Peyer's patch (tissue), 4 donors: ENCODE measurements around the gene TSPYL1. TPM values are rescaled to one million over a fixed set of nuclear protein-coding genes. Genes with fewer than 3 reads are reported as not detected.
"Not testable (repeated sequence)": the region's sequence is repeated elsewhere in the genome, so short reads cannot be mapped to it uniquely, and the experiment has no call there.

Experiments
- DNase-seq, 3 donors: peaks; one replicate each; pipeline ENCODE4 v3.0.0-alpha.2; 2017 to 2019
- H3K27ac ChIP-seq, 4 donors: fragments of 200-600 bp; sonication (generic); one replicate each; pipeline ENCODE4 v1.5.1; 2016 to 2019
- H3K27me3 ChIP-seq, 2 donors: fragments of 200-600 bp; sonication (generic); one replicate each; pipeline ENCODE4 v1.5.1; 2019
- H3K36me3 ChIP-seq, 3 donors: fragments of 200-600 bp; sonication (generic); one replicate each; pipeline ENCODE4 v1.5.1; 2016 to 2019
- H3K4me1 ChIP-seq, 4 donors: fragments of 200-600 bp; sonication (generic); one replicate each; pipeline ENCODE4 v1.5.1; 2016 to 2019
- H3K4me3 ChIP-seq, 4 donors: fragments of 200-600 bp; sonication (generic); 1 replicate in 3 of 4; 2 replicates in 1 of 4; pipeline ENCODE4 v1.5.1; 2016 to 2019; ENCODE audit warnings: mild to moderate bottlenecking in 1 of 4
- H3K9me3 ChIP-seq, 4 donors: fragments of 200-600 bp; sonication (generic); one replicate each; pipeline ENCODE4 v1.5.1; 2016 to 2019; ENCODE audit warnings: mild to moderate bottlenecking in 1 of 4
- POLR2A ChIP-seq, 2 donors: fragments of 450-650 bp; IDR thresholded peaks; one replicate each; pipeline ENCODE4 v1.5.1; 2017; ENCODE audit warnings: antibody characterized with exemption in 2 of 2, mild to moderate bottlenecking in 2 of 2, moderate library complexity in 2 of 2
- total RNA-seq, 4 donors: library from RNA; depleted of rRNA; stranded (reverse); fragments of >200 nt; gene quantifications; one replicate each; pipeline ENCODE4 v1.1.0, GENCODE V29; 2016
- TF ChIP-seq, protein P1 (sequence below), 6 experiments: fragments of 450-650 bp in 4 of 6; fragments of 200-600 bp in 2 of 6; sonication (generic) in 1 of 6; IDR thresholded peaks; one replicate each; pipeline ENCODE4 v1.5.1; 2017 to 2019; ENCODE audit warnings: antibody characterized with exemption in 6 of 6, mild to moderate bottlenecking in 3 of 6, moderate library complexity in 1 of 6

Gene TSPYL1
- total RNA-seq, 4 donors from 2014 or later = 33.0 to 49.6 (median 42.3) TPM

DNA sequence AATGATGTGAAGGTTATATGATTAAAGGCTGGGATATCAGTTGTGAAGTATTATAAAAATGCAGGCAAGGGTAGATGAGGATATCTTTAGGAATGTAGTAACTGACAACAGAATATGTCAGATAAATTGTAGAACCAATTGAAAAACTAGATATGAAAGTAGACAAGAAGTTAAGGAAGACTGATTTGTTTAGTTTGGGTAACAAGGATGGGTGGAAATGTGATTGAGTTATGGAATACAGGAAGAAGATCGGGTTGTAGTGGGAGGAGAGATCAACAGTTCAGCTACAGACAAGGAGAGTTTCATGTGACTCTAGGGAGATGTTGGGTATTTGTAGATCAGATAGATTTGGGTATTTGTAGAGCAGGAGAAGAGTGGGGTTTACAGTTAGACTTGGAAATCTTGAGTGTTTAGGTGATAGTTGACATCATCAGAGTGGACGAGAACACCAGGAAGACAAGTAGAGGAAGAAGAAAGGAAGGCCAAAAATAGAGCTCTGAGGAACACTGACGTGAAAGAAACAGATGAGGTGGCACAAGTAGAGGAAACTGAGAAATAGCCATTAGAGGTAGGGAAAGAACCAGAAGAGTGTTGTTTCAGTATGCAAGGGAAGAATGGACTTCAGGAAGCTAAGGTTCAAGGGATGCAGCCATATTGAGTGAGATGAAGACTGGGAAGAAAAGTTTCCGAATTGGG is 12.1 kb upstream of the TSPYL1 start:
- H3K9me3 ChIP-seq = no peaks in the 10 kb centered on the region
- no peak for DNase-seq
- TF ChIP-seq, protein P1, sequence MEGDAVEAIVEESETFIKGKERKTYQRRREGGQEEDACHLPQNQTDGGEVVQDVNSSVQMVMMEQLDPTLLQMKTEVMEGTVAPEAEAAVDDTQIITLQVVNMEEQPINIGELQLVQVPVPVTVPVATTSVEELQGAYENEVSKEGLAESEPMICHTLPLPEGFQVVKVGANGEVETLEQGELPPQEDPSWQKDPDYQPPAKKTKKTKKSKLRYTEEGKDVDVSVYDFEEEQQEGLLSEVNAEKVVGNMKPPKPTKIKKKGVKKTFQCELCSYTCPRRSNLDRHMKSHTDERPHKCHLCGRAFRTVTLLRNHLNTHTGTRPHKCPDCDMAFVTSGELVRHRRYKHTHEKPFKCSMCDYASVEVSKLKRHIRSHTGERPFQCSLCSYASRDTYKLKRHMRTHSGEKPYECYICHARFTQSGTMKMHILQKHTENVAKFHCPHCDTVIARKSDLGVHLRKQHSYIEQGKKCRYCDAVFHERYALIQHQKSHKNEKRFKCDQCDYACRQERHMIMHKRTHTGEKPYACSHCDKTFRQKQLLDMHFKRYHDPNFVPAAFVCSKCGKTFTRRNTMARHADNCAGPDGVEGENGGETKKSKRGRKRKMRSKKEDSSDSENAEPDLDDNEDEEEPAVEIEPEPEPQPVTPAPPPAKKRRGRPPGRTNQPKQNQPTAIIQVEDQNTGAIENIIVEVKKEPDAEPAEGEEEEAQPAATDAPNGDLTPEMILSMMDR (IDR thresholded peaks at IDR 0.05) = no peak
- TF ChIP-seq POLR2A (IDR thresholded peaks at IDR 0.05) = no peak

DNA sequence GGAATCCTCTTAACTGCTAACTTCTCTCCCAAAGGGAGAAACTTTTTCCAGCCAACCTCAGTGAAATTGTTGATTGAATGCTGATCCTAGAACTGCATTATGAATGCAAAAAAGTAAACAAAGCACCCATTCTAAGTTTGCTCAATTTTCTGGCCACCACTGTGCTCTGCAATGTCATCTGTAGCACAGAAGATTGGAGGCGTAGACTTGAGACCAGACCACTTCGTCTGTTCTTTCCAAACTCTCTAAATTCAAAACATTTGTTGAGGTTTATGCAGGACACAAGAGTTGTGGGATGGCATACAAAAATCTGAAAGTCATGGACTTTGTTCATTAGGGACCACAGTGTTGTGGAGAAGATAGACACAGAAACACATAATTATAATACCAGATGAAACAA is 11.1 kb upstream of the TSPYL1 start:
- no peak overlapping the region for H3K4me3 ChIP-seq
- no peaks in the 10 kb centered on the region for H3K4me1 ChIP-seq
- no peak for DNase-seq
- no peak for TF ChIP-seq POLR2A (IDR thresholded peaks at IDR 0.05)
- TF ChIP-seq, protein P1 (IDR thresholded peaks at IDR 0.05) = no peak
- peaks cover 0 to 5% of the 10 kb centered on the region in 2 donors for H3K27me3 ChIP-seq
- H3K36me3 ChIP-seq = no peaks in the 10 kb centered on the region
- no peaks in the 10 kb centered on the region for H3K9me3 ChIP-seq
- no peak overlapping the region for H3K27ac ChIP-seq

More for the DNA sequence above, 12.1 kb upstream of the TSPYL1 start:
- H3K27me3 ChIP-seq = peaks cover 0 to 5% of the 10 kb centered on the region in 2 donors
- no peak overlapping the region for H3K4me3 ChIP-seq
- H3K36me3 ChIP-seq = no peaks in the 10 kb centered on the region
- no peak overlapping the region for H3K27ac ChIP-seq
- H3K4me1 ChIP-seq = no peaks in the 10 kb centered on the region

DNA sequence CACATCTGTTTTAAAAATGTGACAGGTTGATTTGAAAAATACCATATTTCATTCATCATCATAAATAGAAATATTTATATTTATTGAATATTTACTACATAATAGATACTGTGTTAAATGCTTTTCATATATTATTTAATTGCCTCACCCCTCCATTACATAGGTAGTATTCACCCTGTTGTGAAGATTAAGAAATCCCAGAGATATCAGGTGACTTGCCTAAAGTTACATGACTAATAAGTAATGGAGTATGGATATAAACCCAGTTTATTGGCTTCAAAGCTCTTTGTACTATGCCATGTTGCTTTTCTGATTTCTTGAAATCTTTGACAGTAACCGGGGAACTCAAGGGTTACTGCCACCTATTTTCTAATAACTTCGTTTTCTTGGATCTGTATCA is 10.1 kb upstream of the TSPYL1 start:
- DNase-seq = no peak
- TF ChIP-seq, protein P1 (IDR thresholded peaks at IDR 0.05) = no peak
- TF ChIP-seq POLR2A (IDR thresholded peaks at IDR 0.05) = no peak
- H3K4me3 ChIP-seq = no peak overlapping the region
- H3K4me1 ChIP-seq = no peaks in the 10 kb centered on the region
- H3K27me3 ChIP-seq = peaks cover 0 to 5% of the 10 kb centered on the region in 2 donors
- H3K27ac ChIP-seq = no peak overlapping the region
- H3K9me3 ChIP-seq = no peaks in the 10 kb centered on the region
- no peaks in the 10 kb centered on the region for H3K36me3 ChIP-seq

DNA sequence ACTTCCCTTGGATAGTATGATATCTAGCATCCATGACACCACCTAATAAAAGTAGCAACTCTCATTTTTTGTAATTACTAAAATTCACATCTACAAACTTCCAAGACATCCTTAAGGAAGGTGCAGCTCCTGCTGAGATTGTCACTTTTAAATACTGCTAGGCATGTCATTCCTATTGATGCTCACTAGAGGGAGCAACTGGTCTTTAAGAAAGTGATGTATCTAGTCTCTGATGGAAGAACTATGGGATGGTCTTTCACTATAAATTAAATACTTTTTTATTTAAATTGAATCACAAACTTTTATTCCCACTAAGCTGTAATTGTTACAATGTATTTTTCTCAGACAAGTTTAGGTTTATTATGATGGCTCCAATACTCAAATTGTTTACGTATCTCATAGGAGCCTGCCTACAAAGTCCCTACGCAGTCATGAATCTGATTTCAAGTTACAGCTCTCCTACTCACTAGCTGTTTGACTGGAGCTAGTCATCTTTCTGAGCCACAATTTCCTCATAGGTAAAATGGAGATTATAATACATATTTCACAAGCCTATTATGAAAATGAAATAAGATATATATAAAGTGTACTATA is 8.1 kb upstream of the TSPYL1 start:
- Histone ChIP-seq H3K27ac (no peak overlapping the region), H3K27me3 (peaks cover 0 to 5% of the 10 kb centered on the region in 2 donors), H3K4me1 (no peaks in the 10 kb centered on the region), H3K36me3 (no peaks in the 10 kb centered on the region), H3K4me3 (no peak overlapping the region), H3K9me3 (no peaks in the 10 kb centered on the region)
- TF ChIP-seq, protein P1 (IDR thresholded peaks at IDR 0.05) = peak; percentile 66 to 92 (median 90)
- TF ChIP-seq POLR2A (IDR thresholded peaks at IDR 0.05) = no peak
- no peak for DNase-seq

DNA sequence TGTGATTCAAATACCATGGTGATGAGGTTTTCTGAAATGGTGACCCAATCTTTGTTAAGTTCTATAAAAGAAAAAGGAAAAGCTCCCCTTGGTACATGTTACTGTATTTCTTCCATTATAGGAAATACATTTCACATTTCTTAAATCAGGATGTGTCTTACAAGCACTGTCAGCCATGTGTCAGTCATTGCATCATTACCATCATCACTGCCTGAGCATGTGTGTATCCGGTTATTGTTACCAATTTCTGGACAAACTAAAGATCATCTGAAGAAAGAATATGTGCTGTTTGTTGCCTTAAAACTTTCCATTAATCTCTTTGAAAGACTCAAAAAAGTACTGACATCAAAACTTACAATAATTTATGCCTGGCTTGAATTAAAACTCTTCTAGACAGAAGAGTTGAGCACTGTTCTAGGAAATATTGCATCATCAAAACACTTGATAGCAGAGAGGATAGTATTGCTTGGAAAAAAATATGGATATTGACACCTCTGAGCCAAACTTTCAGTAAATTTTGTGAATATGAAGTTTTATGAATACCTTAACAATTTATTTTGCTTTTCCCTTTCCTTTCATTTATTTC is 7.1 kb upstream of the TSPYL1 start:
- H3K27ac ChIP-seq = no peak overlapping the region
- no peaks in the 10 kb centered on the region for H3K4me1 ChIP-seq
- H3K27me3 ChIP-seq = peaks cover 0 to 5% of the 10 kb centered on the region in 2 donors
- no peaks in the 10 kb centered on the region for H3K36me3 ChIP-seq
- H3K4me3 ChIP-seq = no peak overlapping the region
- DNase-seq = no peak
- TF ChIP-seq, protein P1 (IDR thresholded peaks at IDR 0.05) = no peak
- TF ChIP-seq POLR2A (IDR thresholded peaks at IDR 0.05) = no peak
- no peaks in the 10 kb centered on the region for H3K9me3 ChIP-seq

DNA sequence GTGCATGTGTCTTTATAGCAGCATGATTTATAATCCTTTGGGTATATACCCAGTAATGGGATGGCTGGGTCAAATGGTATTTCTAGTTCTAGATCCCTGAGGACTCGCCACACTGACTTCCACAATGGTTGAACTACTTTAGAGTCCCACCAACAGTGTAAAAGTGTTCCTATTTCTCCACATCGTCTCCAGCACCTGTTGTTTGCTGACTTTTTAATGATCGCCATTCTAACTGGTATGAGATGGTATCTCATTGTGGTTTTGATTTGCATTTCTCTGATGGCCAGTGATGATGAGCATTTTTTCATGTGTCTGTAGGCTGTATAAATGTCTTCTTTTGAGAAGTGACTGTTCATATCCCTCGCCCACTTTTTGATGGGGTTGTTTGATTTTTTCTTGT is 5.3 kb upstream of the TSPYL1 start:
- not testable (repeated sequence) for H3K36me3 ChIP-seq, H3K9me3 ChIP-seq, H3K27ac ChIP-seq, H3K27me3 ChIP-seq, DNase-seq, H3K4me1 ChIP-seq, H3K4me3 ChIP-seq
